Measurements from ENCODE around the gene UQCR11.

The UQCR11 gene

GRCh38 chr19:1613808-1614570 is 8.7 kb upstream of the UQCR11 start:
- no peak for DNase-seq

GRCh38 chr19:1613146-1613545 is 7.9 kb upstream of the UQCR11 start:
- DNase-seq, result no peak

DNA sequence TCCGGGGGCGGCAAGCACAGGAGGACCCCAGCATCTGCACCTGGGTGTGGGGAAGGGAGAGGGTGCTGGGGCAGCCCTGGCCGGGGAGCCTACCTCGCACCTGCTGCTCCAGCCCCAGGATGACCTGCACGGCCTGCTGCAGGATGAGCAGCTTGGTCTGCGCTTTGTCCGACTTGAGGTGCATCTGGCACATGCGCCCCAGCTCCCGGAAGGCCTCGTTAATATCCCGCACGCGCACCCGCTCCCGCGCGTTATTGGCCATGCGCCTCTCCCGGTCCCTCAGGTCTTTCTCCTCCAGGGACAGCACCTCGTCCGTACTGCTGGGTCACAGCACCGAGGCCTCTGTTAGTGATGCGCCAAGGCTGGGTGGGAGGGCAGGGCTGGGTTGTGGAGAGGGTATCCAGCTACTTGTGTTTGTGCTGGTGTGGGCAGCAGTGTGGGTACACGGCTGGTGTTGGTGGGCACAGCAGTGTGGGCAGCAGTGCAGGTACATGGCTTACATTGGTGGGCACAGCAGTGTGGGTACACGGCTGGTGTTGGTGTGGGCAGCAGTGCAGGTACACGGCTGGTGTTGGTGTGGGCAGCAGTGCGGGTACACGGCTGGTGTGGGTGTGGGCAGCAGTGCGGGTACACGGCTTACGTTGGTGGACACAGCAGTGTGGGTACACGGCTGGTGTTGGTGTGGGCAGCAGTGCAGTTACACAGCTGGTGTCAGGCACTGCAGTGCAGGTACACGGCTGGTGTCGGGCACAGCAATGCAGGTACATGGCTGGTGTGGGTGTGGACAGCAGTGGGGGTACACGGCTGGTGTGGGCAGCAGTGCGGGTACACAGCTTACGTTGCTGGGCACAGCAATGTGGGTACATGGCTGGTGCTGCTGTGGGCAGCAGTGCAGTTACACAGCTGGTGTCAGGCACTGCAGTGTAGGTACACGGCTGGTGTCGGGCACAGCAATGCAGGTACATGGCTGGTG is 7.1 kb upstream of the UQCR11 start:
- DNase-seq, result no peak

DNA sequence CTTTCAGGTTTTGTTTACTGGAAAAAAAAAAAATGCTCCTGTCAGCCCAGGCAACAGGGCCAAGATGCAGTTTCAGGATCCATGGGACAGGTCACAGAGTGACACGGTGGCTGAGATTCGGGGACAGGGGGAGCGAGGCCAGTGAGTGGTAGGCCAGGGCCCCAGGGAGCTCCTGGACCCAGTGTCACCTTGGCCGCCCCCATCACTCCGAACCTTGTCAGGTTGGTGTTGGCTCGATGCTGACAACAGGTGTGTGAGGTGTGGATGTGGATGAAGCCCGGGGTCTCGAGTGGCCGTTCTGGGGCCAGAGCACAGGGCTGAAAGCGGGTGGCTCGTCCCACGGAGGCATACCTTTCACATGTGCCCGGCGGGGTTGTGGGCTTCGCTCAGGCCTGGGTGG is 6.1 kb upstream of the UQCR11 start:
- DNase-seq, result no peak

DNA sequence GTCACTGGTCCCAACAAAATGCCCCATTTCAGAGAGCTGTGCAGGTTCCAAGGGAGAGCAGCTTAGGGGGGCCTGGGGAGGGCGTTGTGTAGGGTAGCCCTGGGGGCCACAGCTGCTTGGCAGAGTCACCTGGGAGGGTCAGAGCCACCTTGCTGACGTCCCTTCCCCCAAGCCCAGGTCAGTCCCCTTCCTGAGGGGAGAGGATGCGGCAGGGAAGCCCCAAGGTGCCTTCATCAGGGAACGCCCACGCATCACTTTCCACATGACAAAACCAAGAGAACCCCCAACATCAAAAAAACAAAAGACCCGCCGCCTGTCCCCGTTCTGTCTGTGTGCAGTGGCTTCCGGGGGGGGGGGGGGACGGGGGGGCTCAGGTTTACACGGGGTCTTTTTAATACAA is 5.3 kb upstream of the UQCR11 start:
- no peak for DNase-seq

DNA sequence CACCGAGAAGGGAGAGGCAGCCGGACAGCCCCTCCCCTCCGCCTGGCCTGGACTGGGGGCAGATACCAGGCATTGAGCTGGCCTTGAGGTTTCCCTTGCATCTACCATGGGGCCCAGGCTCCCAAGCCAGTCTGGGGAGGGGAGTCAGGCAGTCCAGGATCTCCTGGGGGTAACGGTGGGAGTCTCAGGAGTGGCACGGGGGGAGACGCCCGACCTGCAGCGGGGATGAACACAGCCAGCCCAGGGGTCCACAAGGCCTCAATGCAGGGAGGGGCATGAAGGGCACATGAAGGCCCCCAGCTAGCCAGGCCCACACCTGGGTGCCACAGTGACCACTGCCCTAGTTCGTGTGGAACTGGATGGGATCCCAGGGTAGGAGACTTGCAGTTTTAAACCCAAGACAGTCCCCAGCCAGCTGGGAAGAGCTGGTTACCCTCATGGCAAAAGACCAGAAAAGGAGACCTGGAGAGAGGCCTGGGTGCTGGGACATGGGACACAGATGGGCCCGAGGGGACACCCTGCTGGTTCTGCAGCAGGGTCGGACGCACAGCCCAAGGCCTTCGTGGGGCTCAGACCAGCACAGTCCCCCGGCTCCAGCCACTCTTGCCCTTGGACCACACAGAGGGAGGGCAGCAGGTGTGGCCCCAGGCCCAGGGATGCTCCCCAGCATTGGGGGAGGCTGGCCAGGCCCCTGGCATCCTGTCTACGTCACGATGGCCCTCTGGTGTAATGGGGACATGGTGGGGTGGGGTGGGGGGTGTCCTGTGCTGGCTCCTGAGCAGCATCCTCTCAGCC is 4.6 kb upstream of the UQCR11 start:
- DNase-seq, result no peak

- peak; percentile 12 for DNase-seq
Observed at GRCh38 chr19:1609103-1609396, 3.8 kb upstream of the UQCR11 start.

- peak; percentile 17 for DNase-seq
Observed at GRCh38 chr19:1608359-1609102, 3.3 kb upstream of the UQCR11 start.

DNA sequence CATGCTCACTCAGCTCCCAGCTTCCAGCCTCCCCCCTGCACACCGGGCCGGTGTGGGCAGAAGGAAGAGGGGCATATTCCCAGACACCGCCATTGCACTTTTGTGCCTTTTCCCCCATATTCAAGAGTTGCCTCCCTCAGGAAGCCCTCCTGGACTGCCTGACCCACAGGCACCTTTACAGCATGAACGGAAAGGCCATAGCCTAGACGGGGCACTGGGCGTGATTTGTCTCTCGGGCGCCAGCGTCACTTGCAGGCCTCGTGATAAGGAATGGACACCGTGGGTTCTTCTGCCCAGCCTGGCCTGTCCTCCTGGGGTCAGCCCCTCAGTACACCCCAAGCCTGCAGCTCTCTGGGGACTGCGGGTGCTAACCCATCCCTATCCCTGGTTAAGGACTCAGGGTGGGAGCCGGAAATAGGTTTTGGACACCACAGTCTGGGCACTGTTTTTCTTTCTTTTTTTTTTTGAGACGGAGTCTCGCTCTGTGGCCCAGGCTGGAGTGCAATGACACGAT is 933 bp upstream of the UQCR11 start:
- DNase-seq, result no peak

- no peak for DNase-seq
Observed at GRCh38 chr19:1602091-1602707, 3.1 kb downstream of the UQCR11 start.

DNA sequence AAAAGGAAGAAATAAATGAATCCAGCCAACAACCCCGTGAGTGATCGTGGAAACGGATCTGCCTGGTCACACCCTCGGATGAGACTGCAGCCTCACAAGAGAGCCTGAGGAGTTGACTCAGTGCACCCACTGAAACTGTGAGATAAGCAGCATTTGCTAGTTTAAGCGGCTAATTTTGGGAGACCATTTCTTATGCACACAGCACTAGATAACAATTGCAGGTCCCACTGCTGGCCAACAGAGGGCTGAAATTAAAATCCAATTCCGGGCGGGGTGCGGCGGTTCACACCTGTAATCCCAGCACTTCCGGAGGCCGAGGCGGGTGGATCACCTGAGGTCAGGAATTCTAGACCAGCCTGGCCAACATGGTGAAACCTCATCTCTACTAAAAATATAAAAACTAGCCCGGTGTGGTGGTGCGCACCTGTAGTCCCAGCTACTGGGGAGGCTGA is 3.6 kb downstream of the UQCR11 start:
- DNase-seq, result no peak

DNA sequence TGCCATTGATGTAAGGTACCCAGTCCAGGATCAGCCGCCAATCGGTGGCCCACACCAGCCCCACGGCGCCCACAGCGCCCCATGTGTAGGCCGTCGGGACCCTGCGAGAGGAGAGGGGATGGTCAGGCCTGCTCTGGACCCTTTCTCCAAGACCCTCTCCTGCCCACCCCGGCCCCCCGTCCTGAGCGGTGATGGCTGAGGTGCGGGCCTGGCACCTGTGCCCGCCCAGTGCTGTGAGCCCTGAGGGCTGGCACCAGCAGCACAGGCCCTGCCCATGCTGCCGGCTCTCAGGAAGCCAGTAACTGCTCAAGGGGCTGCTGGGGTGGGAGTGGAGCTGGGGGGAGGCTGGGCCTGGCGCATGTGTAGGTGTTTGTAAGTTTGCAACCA is 5.8 kb downstream of the UQCR11 start:
- no peak for DNase-seq

GRCh38 chr19:1598777-1599459 is 6.3 kb downstream of the UQCR11 start:
- no peak for DNase-seq

GRCh38 chr19:1593501-1593772 is 11.8 kb downstream of the UQCR11 start:
- DNase-seq, result no peak

DNA sequence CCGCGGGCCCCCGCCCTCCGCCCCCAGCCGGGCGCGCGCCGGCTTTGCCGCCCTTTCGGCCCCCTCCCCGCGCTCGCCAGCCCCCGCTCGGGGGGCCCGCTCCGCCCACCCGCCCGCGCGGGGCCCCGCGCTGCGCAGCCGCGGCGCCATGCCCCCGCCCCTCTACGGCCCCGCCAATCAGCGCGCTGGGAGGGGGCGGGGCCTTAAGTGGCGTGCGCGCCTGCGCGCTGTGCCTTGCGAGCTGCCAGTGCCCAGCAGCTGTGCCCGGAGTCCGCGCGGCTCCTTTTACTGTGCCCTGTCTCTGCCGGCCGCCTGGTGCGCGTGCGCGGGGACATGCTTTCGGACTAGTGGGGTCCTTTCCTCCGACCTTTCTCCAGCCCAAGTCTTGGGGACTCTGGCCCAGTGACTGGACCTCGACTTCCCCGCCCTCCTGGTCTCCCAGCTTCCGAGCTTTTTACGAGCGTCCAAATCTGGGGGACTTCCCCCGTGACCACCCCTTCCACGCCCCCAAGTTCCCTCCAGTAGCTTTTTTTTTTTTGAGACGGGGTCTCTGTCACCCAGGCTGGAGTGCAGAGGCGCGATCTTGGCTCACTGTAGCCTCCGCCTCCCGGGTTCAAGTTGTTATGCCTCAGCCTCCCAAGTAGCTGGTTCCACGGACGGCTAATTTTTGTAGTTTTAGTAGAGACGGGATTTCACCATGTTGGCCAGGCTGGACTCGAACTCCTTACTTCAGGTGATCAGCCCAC is 12.3 kb downstream of the UQCR11 start, which contains the start of gene MBD3:
TSS of gene MBD3 (minus strand) at position 111 of the 746 bp plus-strand sequence. CDS start 234 bp downstream, outside the sequence.
- DNase-seq, result peak; percentile 85

DNA sequence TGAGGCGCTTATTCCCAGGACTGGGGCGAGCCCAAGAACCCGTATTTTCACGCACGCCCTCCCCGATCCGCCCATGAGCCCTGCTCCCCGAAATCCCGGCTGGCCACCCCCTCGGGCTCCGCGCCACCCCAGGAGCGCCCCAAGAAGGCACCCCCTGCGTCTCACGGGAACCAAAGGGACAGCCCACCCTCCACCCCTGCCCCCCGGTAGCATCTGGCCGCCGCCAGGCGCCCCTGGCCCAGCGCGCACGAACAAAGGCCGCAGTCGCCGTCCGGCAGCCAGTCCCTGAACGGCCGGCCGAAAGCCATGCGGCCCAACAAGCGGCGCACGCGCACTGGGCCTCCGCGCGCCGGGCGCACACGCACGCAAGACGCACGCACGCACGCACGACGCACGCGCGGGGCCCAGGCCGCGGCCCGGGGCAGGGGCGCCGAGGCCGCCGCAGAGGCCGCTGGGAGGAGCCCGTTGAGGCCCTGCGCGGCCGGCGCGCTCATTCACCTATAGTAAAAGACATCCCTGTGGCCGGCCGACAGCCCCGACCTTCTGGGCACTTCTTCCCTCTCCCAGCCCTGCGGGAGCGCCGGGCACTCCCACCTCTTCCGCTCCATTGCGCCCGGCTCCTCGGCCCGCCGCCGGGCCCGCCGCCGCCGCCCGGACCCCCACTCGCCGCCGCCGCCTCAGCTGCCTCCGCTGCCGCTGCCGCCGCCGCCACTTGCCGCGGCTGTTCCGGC is 13.1 kb downstream of the UQCR11 start:
- peak; percentile 82 for DNase-seq

DNA sequence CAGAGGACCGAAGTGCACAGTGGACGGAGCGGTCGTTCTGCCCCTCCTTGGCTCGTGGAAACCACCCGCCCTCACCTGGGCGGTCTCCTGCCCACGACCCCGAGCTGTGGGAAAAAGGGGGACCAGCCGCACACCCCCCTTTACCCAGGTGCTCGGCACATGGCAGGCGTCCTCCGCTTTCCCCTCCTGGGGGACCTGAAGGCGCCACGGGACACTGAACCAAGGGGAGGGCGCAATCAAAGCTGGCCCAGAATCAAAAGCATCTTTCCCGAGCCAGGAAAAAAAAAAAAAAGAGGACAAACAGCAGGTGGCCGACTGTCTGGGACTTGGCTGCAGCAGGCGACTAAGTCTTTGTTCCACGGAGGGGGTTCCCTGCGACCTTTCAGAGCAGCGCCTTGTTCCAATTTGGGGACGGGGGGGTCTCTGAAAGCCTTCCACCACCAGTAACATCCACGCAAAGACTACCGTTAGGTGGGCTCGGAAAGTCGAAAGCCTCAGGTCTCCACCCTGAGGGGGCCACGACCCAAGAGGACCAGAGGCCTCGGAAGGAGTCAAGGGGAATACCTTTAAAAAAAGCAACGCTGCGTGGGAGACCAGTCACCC is 13.7 kb downstream of the UQCR11 start:
- no peak for DNase-seq

DNA sequence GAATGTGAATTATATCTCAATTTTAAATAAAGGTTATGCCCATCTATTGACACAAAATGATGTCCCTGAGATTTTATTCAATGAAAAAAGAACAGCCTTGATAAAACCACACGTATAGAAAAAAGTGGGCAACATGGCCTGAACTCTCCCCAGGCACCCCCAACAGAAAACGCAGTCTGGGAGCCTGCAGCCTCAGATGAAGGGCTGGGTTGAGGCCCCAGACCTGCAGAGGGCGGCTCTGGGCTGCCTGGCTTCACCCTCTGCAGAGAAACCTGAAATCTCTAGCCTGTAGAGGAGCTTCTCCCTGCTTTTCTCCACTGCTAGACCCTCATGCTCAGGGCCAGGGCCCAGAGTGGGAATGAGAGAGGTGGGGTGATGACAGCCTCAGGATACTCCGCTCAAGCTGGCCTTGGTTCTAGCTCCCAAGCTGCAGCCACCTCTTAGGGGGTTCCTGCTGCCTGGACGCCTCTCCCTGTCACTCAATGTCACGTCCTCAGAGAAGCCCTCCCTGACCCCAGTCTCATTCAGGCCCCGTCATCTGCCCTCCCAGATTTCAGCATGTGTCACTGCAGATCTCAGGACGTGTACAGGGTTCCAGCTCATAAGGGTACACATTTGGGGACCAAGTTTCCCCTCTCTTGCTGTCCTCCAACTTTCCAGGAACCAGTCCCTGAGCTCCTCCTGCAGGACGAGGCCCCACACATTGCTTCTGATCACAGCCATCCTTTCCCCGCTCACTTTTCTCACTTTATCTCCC is 14.4 kb downstream of the UQCR11 start:
- DNase-seq, result peak; percentile 30

- DNase-seq, result no peak
Observed at GRCh38 chr19:1587872-1588271, 17.4 kb downstream of the UQCR11 start.

Data from stimulated activated CD4-positive, alpha-beta T cell treated with anti-CD3 and anti-CD28 coated beads, Interleukin-12 subunit alpha, Interleukin-12 subunit beta, amount 100 ng/mL, for 4 hours (primary cell).